ENCODE data around the gene GAL3ST1. TPM values are rescaled to one million over a fixed set of nuclear protein-coding genes. Genes with fewer than 3 reads are reported as not detected.
A peak's percentile ranks its signal among the peaks of the same experiment; 100 is the strongest.

GAL3ST1 gene
- total RNA-seq, 1 donor from 2014 or later, result 4.3 TPM

GRCh38 chr22:30539368-30539767 is 35.1 kb downstream of the GAL3ST1 start:
- no peaks in the 10 kb centered on the region for H4K20me1 ChIP-seq (ENCODE audit: low read depth)
- H3K27ac Mint-ChIP-seq, result no peak overlapping the region
- no peaks in the 10 kb centered on the region for H3K9me3 ChIP-seq (ENCODE audit: low read depth)
- H3K79me2 ChIP-seq (ENCODE audit: low read depth), result no peaks in the 10 kb centered on the region
- no peak overlapping the region for H3K4me3 Mint-ChIP-seq
- H3K36me3 ChIP-seq, result no peaks in the 10 kb centered on the region
- H3F3A ChIP-seq (ENCODE audit: low read depth), result peaks cover 8% of the 10 kb centered on the region
- no peak for DNase-seq (ENCODE audit: low spot score)
- no peaks in the 10 kb centered on the region for H3K9me3 Mint-ChIP-seq
- TF ChIP-seq EZH2 (IDR thresholded peaks at IDR 0.05) (no peak), EZH2phosphoT487 (IDR thresholded peaks at IDR 0.05) (no peak), CTCF (IDR thresholded peaks at IDR 0.05) (no peak)
- H3K4me3 ChIP-seq, result no peak overlapping the region
- peaks cover 5% of the 10 kb centered on the region for H3K4me1 ChIP-seq
- no peak overlapping the region for H2AFZ ChIP-seq (replicated peaks)
- no peaks in the 10 kb centered on the region for H3K36me3 Mint-ChIP-seq
- H3K4me2 ChIP-seq, result no peak overlapping the region
- no peak overlapping the region for H3K27ac ChIP-seq
- H3K27me3 ChIP-seq, result peaks cover 25% of the 10 kb centered on the region
- no peak overlapping the region for H3K9ac ChIP-seq
- H3K4me1 Mint-ChIP-seq, result peaks cover 16% of the 10 kb centered on the region
- H3K27me3 Mint-ChIP-seq (ENCODE audit: insufficient read depth, low read depth), result peaks cover 6% of the 10 kb centered on the region

- H3F3A ChIP-seq (ENCODE audit: low read depth), result peaks cover 8% of the 10 kb centered on the region
- no peak for DNase-seq (ENCODE audit: low spot score)
- no peaks in the 10 kb centered on the region for H3K36me3 ChIP-seq
- H3K27me3 ChIP-seq, result peaks cover 18% of the 10 kb centered on the region
- no peak overlapping the region for H3K4me2 ChIP-seq
- H3K9ac ChIP-seq, result no peak overlapping the region
- no peaks in the 10 kb centered on the region for H4K20me1 ChIP-seq (ENCODE audit: low read depth)
- H3K4me3 ChIP-seq, result no peak overlapping the region
- no peaks in the 10 kb centered on the region for H3K9me3 Mint-ChIP-seq
- H3K27me3 Mint-ChIP-seq (ENCODE audit: insufficient read depth, low read depth), result peaks cover 6% of the 10 kb centered on the region
- peaks cover 5% of the 10 kb centered on the region for H3K4me1 ChIP-seq
- H3K79me2 ChIP-seq (ENCODE audit: low read depth), result no peaks in the 10 kb centered on the region
- no peak for TF ChIP-seq CTCF (IDR thresholded peaks at IDR 0.05)
- TF ChIP-seq EZH2 (IDR thresholded peaks at IDR 0.05), result no peak
- no peak for TF ChIP-seq EZH2phosphoT487 (IDR thresholded peaks at IDR 0.05)
- no peak overlapping the region for H3K27ac Mint-ChIP-seq
- no peaks in the 10 kb centered on the region for H3K9me3 ChIP-seq (ENCODE audit: low read depth)
- no peak overlapping the region for H2AFZ ChIP-seq (replicated peaks)
- H3K4me3 Mint-ChIP-seq, result no peak overlapping the region
- H3K4me1 Mint-ChIP-seq, result peaks cover 13% of the 10 kb centered on the region
- no peak overlapping the region for H3K27ac ChIP-seq
- H3K36me3 Mint-ChIP-seq, result no peaks in the 10 kb centered on the region
Measured at GRCh38 chr22:30538280-30538679, 36.2 kb downstream of the GAL3ST1 start.

- Histone ChIP-seq H3K9ac (no peak overlapping the region), H2AFZ (replicated peaks) (no peak overlapping the region), H3K4me2 (no peak overlapping the region), H3K79me2 (ENCODE audit: low read depth) (no peaks in the 10 kb centered on the region), H4K20me1 (ENCODE audit: low read depth) (no peaks in the 10 kb centered on the region), H3K27me3 (peaks cover 8% of the 10 kb centered on the region), H3K4me1 (peaks cover 5% of the 10 kb centered on the region), H3K4me3 (no peak overlapping the region), H3K9me3 (ENCODE audit: low read depth) (no peaks in the 10 kb centered on the region), H3F3A (ENCODE audit: low read depth) (peaks cover 4% of the 10 kb centered on the region), H3K27ac (no peak overlapping the region), H3K36me3 (no peaks in the 10 kb centered on the region)
- no peak for DNase-seq (ENCODE audit: low spot score)
- Mint-ChIP-seq H3K9me3 (no peaks in the 10 kb centered on the region), H3K4me1 (peaks cover 5% of the 10 kb centered on the region), H3K27ac (peak overlapping the region; percentile 59), H3K36me3 (no peaks in the 10 kb centered on the region), H3K4me3 (no peak overlapping the region), H3K27me3 (ENCODE audit: insufficient read depth, low read depth) (peaks cover 8% of the 10 kb centered on the region)
- TF ChIP-seq CTCF (IDR thresholded peaks at IDR 0.05) (no peak), EZH2 (IDR thresholded peaks at IDR 0.05) (no peak), EZH2phosphoT487 (IDR thresholded peaks at IDR 0.05) (no peak)
Measured at GRCh38 chr22:30537083-30537731, 37.3 kb downstream of the GAL3ST1 start.

Measured in neural progenitor cell (in vitro differentiated cells).